SK-N-SH (cell line): ENCODE data around the gene THBS1. TPM values are rescaled to one million over a fixed set of nuclear protein-coding genes. Genes with fewer than 3 reads are reported as not detected.

Source experiments
- CTCF ChIA-PET: fragments of 300-600, 350-600 bp; formaldehyde crosslinking; extraction: SDS; loops from one replicate; lab custom pipeline; 2021; lab: Yijun Ruan, JAX
- POLR2A ChIA-PET: fragments of 350-600 bp; sonication (Branson Sonifier 250); formaldehyde crosslinking; extraction: SDS; loops from one replicate; lab custom pipeline; 2020; ENCODE audit warnings: antibody characterized with exemption, inconsistent platforms; lab: Yijun Ruan, JAX
- DNase-seq: peaks from one replicate; pipeline ENCODE4 v3.0.0; 2012
- H2AFZ ChIP-seq: fragments of 200-600 bp; sonication (generic); 2 replicates; pipeline ENCODE4 v1.8.1; 2016; ENCODE audit warnings: antibody characterized with exemption, mild to moderate bottlenecking, low read depth
- H3F3A ChIP-seq: fragments of 200-600 bp; sonication (generic); replicated peaks from 2 replicates; pipeline ENCODE3; 2016; ENCODE audit warnings: antibody characterized with exemption, mild to moderate bottlenecking; ENCODE audit not compliant: insufficient read depth
- H3K27ac ChIP-seq, 2 experiments: fragments of 200-500 bp in 1 of 2; fragments of 200-600 bp in 1 of 2; sonication (Bioruptor generic) in 1 of 2; sonication (generic), shearing (Covaris generic) in 1 of 2; 2 replicates each; pipeline versions ENCODE4 v1.5.1 to v1.6.1; 2014 to 2016; ENCODE audit warnings: low read depth in 2 of 2, inconsistent platforms in 1 of 2, low read length in 1 of 2, mild to moderate bottlenecking in 1 of 2, mixed read lengths in 1 of 2
- H3K27me3 ChIP-seq: fragments of 200-600 bp; sonication (generic), shearing (Covaris generic); 2 replicates; pipeline ENCODE4 v1.6.1; 2016; ENCODE audit warnings: mixed run types; ENCODE audit not compliant: insufficient read depth
- H3K36me3 ChIP-seq, 2 experiments: fragments of 200-500 bp in 1 of 2; fragments of 200-600 bp in 1 of 2; sonication (Bioruptor generic) in 1 of 2; sonication (generic) in 1 of 2; replicated peaks in 1 of 2; 2 replicates each; pipeline versions ENCODE3 to v1.5.1; 2014 to 2016; ENCODE audit warnings: low read length in 1 of 2, mild to moderate bottlenecking in 1 of 2; ENCODE audit not compliant: insufficient read depth in 2 of 2, control insufficient read depth in 1 of 2
- H3K4me1 ChIP-seq, 2 experiments: fragments of 200-500 bp in 1 of 2; fragments of 200-600 bp in 1 of 2; sonication (Bioruptor generic) in 1 of 2; sonication (generic), shearing (Covaris generic) in 1 of 2; 2 replicates each; pipeline versions ENCODE4 v1.5.1 to v1.6.1; 2014 to 2016; ENCODE audit warnings: low read depth in 1 of 2, low read length in 1 of 2, mixed run types in 1 of 2; ENCODE audit not compliant: insufficient read depth in 2 of 2, control insufficient read depth in 1 of 2
- H3K4me2 ChIP-seq: fragments of 200-600 bp; sonication (generic), shearing (Covaris generic); 2 replicates; pipeline ENCODE4 v1.6.1; 2017; ENCODE audit warnings: mixed run types
- H3K4me3 ChIP-seq, 2 experiments: fragments of 200-500 bp in 1 of 2; fragments of 200-600 bp in 1 of 2; sonication (Bioruptor generic) in 1 of 2; sonication (generic), shearing (Covaris generic) in 1 of 2; 2 replicates each; pipeline versions ENCODE4 v1.5.1 to v1.8.1; 2014 to 2016; ENCODE audit warnings: low read depth in 2 of 2, inconsistent platforms in 1 of 2, low read length in 1 of 2, mild to moderate bottlenecking in 1 of 2, mixed read lengths in 1 of 2, moderate library complexity in 1 of 2
- H3K79me2 ChIP-seq: fragments of 200-600 bp; sonication (generic); 2 replicates; pipeline ENCODE4 v1.8.1; 2017; ENCODE audit warnings: mild to moderate bottlenecking; ENCODE audit not compliant: insufficient read depth
- H3K9ac ChIP-seq: fragments of 200-600 bp; sonication (generic); 2 replicates; pipeline ENCODE4 v1.6.1; 2017; ENCODE audit warnings: mixed run types
- H3K9me2 ChIP-seq: fragments of 200-600 bp; sonication (generic); 2 replicates; pipeline ENCODE4 v1.6.1; 2017; ENCODE audit warnings: mixed run types
- H3K9me3 ChIP-seq: fragments of 200-600 bp; sonication (generic); 2 replicates; pipeline ENCODE4 v1.6.1; 2017; ENCODE audit warnings: mixed run types, mild to moderate bottlenecking, moderate library complexity
- H4K20me1 ChIP-seq: fragments of 200-600 bp; sonication (generic); 2 replicates; pipeline ENCODE4 v1.6.1; 2017; ENCODE audit warnings: mild to moderate bottlenecking, mixed run types; ENCODE audit not compliant: insufficient read depth
- CHD2 ChIP-seq: fragments of 150-350 bp; IDR thresholded peaks from 2 replicates; pipeline ENCODE4 v1.6.1; 2018; ENCODE audit warnings: low read length; ENCODE audit not compliant: partially characterized antibody
- FOXJ3 ChIP-seq: sonication (generic); formaldehyde crosslinking; IDR thresholded peaks from 2 replicates; pipeline ENCODE4 v1.5.1; 2020; ENCODE audit warnings: mild to moderate bottlenecking, missing genetic modification reagents
- GABPA ChIP-seq: IDR thresholded peaks from 2 replicates; pipeline ENCODE4 v1.4.0; 2012; ENCODE audit warnings: low read depth, mild to moderate bottlenecking
- MEF2A ChIP-seq: IDR thresholded peaks from 2 replicates; pipeline ENCODE4 v1.4.0; 2012; ENCODE audit warnings: low read depth, borderline replicate concordance
- NFIC ChIP-seq: IDR thresholded peaks from 2 replicates; pipeline ENCODE4 v1.4.0; 2012; ENCODE audit warnings: borderline replicate concordance
- NRF1 ChIP-seq: IDR thresholded peaks from 2 replicates; pipeline ENCODE4 v1.6.1; 2012; ENCODE audit warnings: low read depth, mild to moderate bottlenecking, low read length
- REST ChIP-seq: IDR thresholded peaks from 2 replicates; pipeline ENCODE4 v1.6.1; 2012; ENCODE audit warnings: mild to moderate bottlenecking, low read depth, low read length, moderate library complexity
- RFX5 ChIP-seq: IDR thresholded peaks from 2 replicates; pipeline ENCODE4 v1.6.1; 2012; ENCODE audit warnings: mild to moderate bottlenecking, improper control_type of control experiment, low read length
- RXRA ChIP-seq: IDR thresholded peaks from 2 replicates; pipeline ENCODE4 v1.4.0; 2012; ENCODE audit warnings: low read depth, mild to moderate bottlenecking, borderline replicate concordance
- TAF1 ChIP-seq: IDR thresholded peaks from 2 replicates; pipeline ENCODE4 v1.6.1; 2012; ENCODE audit warnings: low read depth, mild to moderate bottlenecking, low read length, moderate library complexity, borderline replicate concordance
- TCF12 ChIP-seq: IDR thresholded peaks from 2 replicates; pipeline ENCODE4 v1.4.0; 2012
- TEAD4 ChIP-seq: IDR thresholded peaks from 2 replicates; pipeline ENCODE4 v1.4.0; 2012; ENCODE audit warnings: mild to moderate bottlenecking, borderline replicate concordance; ENCODE audit not compliant: insufficient read depth
- WGBS: methylation state at CpG from one replicate; pipeline ENCODE4 v1.1.6; 2017; ENCODE audit warnings: low lambda C conversion rate; 5-methylcytosine and 5-hydroxymethylcytosine counted together
- polyA plus RNA-seq, 3 experiments: library from polyadenylated mRNA; depleted of rRNA; stranded (reverse); fragments of >200 nt; gene quantifications; 2 replicates each; pipeline ENCODE4 v1.2.3, GENCODE V29; 2012
- TF ChIP-seq, protein P1 (sequence below): IDR thresholded peaks from 2 replicates; pipeline ENCODE4 v1.4.0; 2012; ENCODE audit warnings: low read depth
- TF ChIP-seq, protein P2 (sequence below): IDR thresholded peaks from 2 replicates; pipeline ENCODE4 v1.4.0; 2012; ENCODE audit warnings: low read depth, borderline replicate concordance
- TF ChIP-seq, protein P3 (sequence below): IDR thresholded peaks from 2 replicates; pipeline ENCODE4; 2012

Gene THBS1
- polyA plus RNA-seq, 1 of the 3 experiments (the other 2 are of a cell fraction), result 117 TPM

GRCh38 chr15:39582286-39582976 lies 1.6 kb downstream of the THBS1 start:
- Histone ChIP-seq H3K79me2 (peaks cover 56% of the 10 kb centered on the region), H2AFZ (no peak overlapping the region), H3K9me2 (no peaks in the 10 kb centered on the region), H3K27ac (peak overlapping the region in 1 of 2 experiments; percentile 94; a peak in 2 of 4 replicates), H3K9me3 (no peaks in the 10 kb centered on the region), H3F3A (peaks cover 63% of the 10 kb centered on the region), H3K36me3 (peaks cover 52 to 58% of the 10 kb centered on the region in 2 experiments), H3K4me3 (peak overlapping the region; percentile 59 to 72), H4K20me1 (peaks cover 64% of the 10 kb centered on the region), H3K27me3 (no peaks in the 10 kb centered on the region), H3K4me1 (peaks cover 5 to 8% of the 10 kb centered on the region in 2 experiments; a peak in 2 of 4 replicates), H3K4me2 (peak overlapping the region; percentile 82), H3K9ac (peak overlapping the region; percentile 85)
- CTCF ChIA-PET, result interaction anchor here (0.8 to 5.2 kb wide), 8 partner anchors 29 to 876 kb away, joined by 3 to 44 read pairs (median 6); no protein-coding TSS in a partner anchor
- POLR2A ChIA-PET, result no interaction called here
- TF ChIP-seq NFIC (peak; percentile 59), REST (no peak), RFX5 (no peak), RXRA (no peak), TCF12 (no peak), CHD2 (no peak), TAF1 (no peak)
- TF ChIP-seq, protein P1, sequence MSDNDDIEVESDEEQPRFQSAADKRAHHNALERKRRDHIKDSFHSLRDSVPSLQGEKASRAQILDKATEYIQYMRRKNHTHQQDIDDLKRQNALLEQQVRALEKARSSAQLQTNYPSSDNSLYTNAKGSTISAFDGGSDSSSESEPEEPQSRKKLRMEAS, result 0 out of 2 replicates have a peak, but pooled peaks have one; percentile 19
- TF ChIP-seq, protein P2, sequence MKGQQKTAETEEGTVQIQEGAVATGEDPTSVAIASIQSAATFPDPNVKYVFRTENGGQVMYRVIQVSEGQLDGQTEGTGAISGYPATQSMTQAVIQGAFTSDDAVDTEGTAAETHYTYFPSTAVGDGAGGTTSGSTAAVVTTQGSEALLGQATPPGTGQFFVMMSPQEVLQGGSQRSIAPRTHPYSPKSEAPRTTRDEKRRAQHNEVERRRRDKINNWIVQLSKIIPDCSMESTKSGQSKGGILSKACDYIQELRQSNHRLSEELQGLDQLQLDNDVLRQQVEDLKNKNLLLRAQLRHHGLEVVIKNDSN, result peak; percentile 48; the same call in 1 of the 2 replicates
- WGBS, result 66% methylated on average over 14 of the region's 20 CpGs
- DNase-seq, result no peak

DNA sequence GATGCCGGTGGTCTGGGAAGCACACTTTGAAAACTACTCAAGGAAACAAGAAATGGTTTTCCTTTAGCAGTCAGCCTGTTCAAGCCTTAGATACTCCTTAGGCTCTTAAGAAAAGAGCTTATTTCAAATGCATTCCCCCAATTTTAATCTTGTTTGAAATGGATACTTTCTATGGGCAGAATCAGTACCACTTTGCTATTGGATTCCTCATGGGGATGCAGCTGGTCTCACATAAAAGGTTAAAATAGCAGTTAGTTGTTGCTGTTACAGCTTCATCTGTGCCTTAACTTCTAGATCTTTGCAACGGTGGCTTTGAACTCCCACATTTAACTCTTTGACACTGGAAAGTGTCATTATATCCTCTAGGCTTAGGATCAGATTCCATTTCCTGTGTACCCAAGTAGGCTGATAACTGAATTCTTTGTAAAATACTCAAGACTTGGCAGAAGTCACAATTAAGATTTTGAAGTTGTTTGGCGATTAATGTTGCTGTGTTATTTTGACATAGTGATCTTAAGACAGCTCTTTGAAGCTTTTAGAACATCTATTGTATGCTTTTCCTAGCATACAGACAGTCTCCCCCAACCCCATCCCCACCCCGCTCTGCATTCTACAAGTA lies 2.2 kb downstream of the THBS1 start:
- POLR2A ChIA-PET, result no interaction called here
- H3K79me2 ChIP-seq, result peaks cover 63% of the 10 kb centered on the region

More for the DNA sequence above, 2.2 kb downstream of the THBS1 start:
- peak overlapping the region; percentile 85 for H3K9ac ChIP-seq
- H3K27me3 ChIP-seq, result no peaks in the 10 kb centered on the region
- peaks cover 70% of the 10 kb centered on the region for H3F3A ChIP-seq
- peak overlapping the region; percentile 82 for H3K4me2 ChIP-seq
- peaks cover 71% of the 10 kb centered on the region for H4K20me1 ChIP-seq
- H3K4me3 ChIP-seq, result peak overlapping the region; percentile 59 to 72
- H3K36me3 ChIP-seq, result peaks cover 59 to 64% of the 10 kb centered on the region in 2 experiments
- no peak for DNase-seq
- H3K9me2 ChIP-seq, result no peaks in the 10 kb centered on the region
- peaks cover 5 to 8% of the 10 kb centered on the region in 2 experiments; a peak in 2 of 4 replicates for H3K4me1 ChIP-seq
- H3K9me3 ChIP-seq, result no peaks in the 10 kb centered on the region
- H2AFZ ChIP-seq, result no peak overlapping the region
- CTCF ChIA-PET, result interaction anchor here (0.8 to 5.2 kb wide), 5 partner anchors 173 to 877 kb away, joined by 3 to 44 read pairs (median 9); no protein-coding TSS in a partner anchor
- WGBS, result 72% methylated on average over 4 of the region's 4 CpGs
- TF ChIP-seq MEF2A, result no peak
- TF ChIP-seq FOXJ3 (CRISPR knock-in tag), result no peak
- TF ChIP-seq GABPA, result no peak
- TF ChIP-seq NRF1, result no peak
- TF ChIP-seq CHD2, result no peak
- TF ChIP-seq TCF12, result no peak
- TF ChIP-seq TEAD4, result no peak
- TF ChIP-seq, protein P1, result no peak
- TF ChIP-seq, protein P3, sequence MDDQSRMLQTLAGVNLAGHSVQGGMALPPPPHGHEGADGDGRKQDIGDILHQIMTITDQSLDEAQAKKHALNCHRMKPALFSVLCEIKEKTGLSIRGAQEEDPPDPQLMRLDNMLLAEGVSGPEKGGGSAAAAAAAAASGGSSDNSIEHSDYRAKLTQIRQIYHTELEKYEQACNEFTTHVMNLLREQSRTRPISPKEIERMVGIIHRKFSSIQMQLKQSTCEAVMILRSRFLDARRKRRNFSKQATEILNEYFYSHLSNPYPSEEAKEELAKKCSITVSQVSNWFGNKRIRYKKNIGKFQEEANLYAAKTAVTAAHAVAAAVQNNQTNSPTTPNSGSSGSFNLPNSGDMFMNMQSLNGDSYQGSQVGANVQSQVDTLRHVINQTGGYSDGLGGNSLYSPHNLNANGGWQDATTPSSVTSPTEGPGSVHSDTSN, result no peak
- H3K27ac ChIP-seq, result peak overlapping the region in 1 of 2 experiments; percentile 94; a peak in 2 of 4 replicates
